Testis (tissue), 3 donors: ENCODE results near the gene TBATA. TPM values are rescaled to one million over a fixed set of nuclear protein-coding genes. Genes with fewer than 3 reads are reported as not detected.

Experiments
- DNase-seq: peaks from one replicate; pipeline ENCODE4 v3.0.0-alpha.2; 2019
- H3K27ac ChIP-seq, 2 donors: fragments of 200-600 bp; sonication (generic); one replicate each; pipeline ENCODE4 v1.5.1; 2019
- H3K27me3 ChIP-seq: fragments of 200-600 bp; sonication (generic); one replicate; pipeline ENCODE4 v1.5.1; 2019
- H3K36me3 ChIP-seq: fragments of 200-600 bp; sonication (generic); one replicate; pipeline ENCODE4 v1.5.1; 2017; ENCODE audit warnings: low read depth; ENCODE audit errors: missing control alignments
- H3K4me1 ChIP-seq: fragments of 200-600 bp; sonication (generic); one replicate; pipeline ENCODE4 v1.5.1; 2019
- H3K4me3 ChIP-seq, 2 donors: fragments of 200-600 bp; sonication (generic); one replicate each; pipeline ENCODE4 v1.5.1; 2017 to 2019
- H3K9me3 ChIP-seq: fragments of 200-600 bp; sonication (generic); one replicate; pipeline ENCODE4 v1.5.1; 2017
- CTCF ChIP-seq, 3 experiments: fragments of 450-650 bp in 2 of 3; fragments of 200-600 bp in 1 of 3; sonication (generic) in 1 of 3; IDR thresholded peaks; one replicate each; pipeline ENCODE4 v1.5.1; 2016 to 2019; ENCODE audit warnings: antibody characterized with exemption in 3 of 3, mild to moderate bottlenecking in 2 of 3, moderate library complexity in 1 of 3
- POLR2A ChIP-seq: fragments of 450-650 bp; IDR thresholded peaks from one replicate; pipeline ENCODE4 v1.6.1; 2017; ENCODE audit warnings: antibody characterized with exemption, mild to moderate bottlenecking, moderate library complexity
- WGBS, 2 donors: methylation state at CpG; one replicate each; pipeline ENCODE4 v1.1.5; 2018; 5-methylcytosine and 5-hydroxymethylcytosine counted together
- intact Hi-C: fragments of 100-400 bp; cut with DNase I; formaldehyde crosslinking; loops from one replicate; pipeline ENCODE4 v1.15.1; 2023; ENCODE audit warnings: low total_unique reads
- polyA plus RNA-seq: library from polyadenylated mRNA; stranded (reverse); fragments of 350-450 nt; fragmentation: Illumina TruSeq; extraction: RNeasy Lipid Tissue Mini Kit (QIAGEN cat#74804); gene quantifications from one replicate; pipeline ENCODE4 v1.2.3, GENCODE V29; 2014; ENCODE audit warnings: low read depth, low replicate concordance; ENCODE audit not compliant: insufficient read depth
- total RNA-seq, 2 donors: library from RNA; depleted of rRNA; stranded (reverse); fragments of >200 nt; gene quantifications; one replicate each; pipeline ENCODE4 v1.2.3, GENCODE V29; 2016

Gene TBATA
- total and polyA plus RNA-seq, 3 donors from 2014 or later: 8.4 to 34.6 (median 19.1) TPM

GRCh38 chr10:70780370-70780760 lies 4.8 kb downstream of the TBATA start:
- no peak overlapping the region for H3K4me3 ChIP-seq
- DNase-seq: no peak
- H3K27me3 ChIP-seq: no peaks in the 10 kb centered on the region
- H3K9me3 ChIP-seq: no peaks in the 10 kb centered on the region
- TF ChIP-seq POLR2A (no peak), CTCF (IDR thresholded peaks at IDR 0.05) (no peak)
- H3K27ac ChIP-seq: no peak overlapping the region
- no peaks in the 10 kb centered on the region for H3K36me3 ChIP-seq
- 95% methylated on average over 9 of the region's 9 CpGs for WGBS, 2 donors
- peaks cover 20% of the 10 kb centered on the region for H3K4me1 ChIP-seq
- intact Hi-C loops: no loop called here

GRCh38 chr10:70779511-70780369 lies 5.4 kb downstream of the TBATA start:
- TF ChIP-seq CTCF (IDR thresholded peaks at IDR 0.05) (no peak), POLR2A (no peak)
- no peaks in the 10 kb centered on the region for H3K36me3 ChIP-seq
- no peak for DNase-seq
- H3K4me1 ChIP-seq: peaks cover 22% of the 10 kb centered on the region
- intact Hi-C loops: no loop called here
- no peak overlapping the region for H3K4me3 ChIP-seq
- H3K27me3 ChIP-seq: no peaks in the 10 kb centered on the region
- no peaks in the 10 kb centered on the region for H3K9me3 ChIP-seq
- 85 to 91% methylated on average over 14 to 16 of the region's 16 CpGs for WGBS, 2 donors
- H3K27ac ChIP-seq: no peak overlapping the region

GRCh38 chr10:70779088-70779487 lies 6.1 kb downstream of the TBATA start:
- Histone ChIP-seq H3K4me3 (no peak overlapping the region), H3K27ac (no peak overlapping the region), H3K27me3 (no peaks in the 10 kb centered on the region), H3K36me3 (no peaks in the 10 kb centered on the region), H3K4me1 (peaks cover 20% of the 10 kb centered on the region), H3K9me3 (no peaks in the 10 kb centered on the region)
- peak; percentile 17 for DNase-seq
- TF ChIP-seq CTCF (IDR thresholded peaks at IDR 0.05) (no peak), POLR2A (no peak)
- intact Hi-C loops: no loop called here
- WGBS, 2 donors: 66 to 68% methylated on average over 2 of the region's 2 CpGs

GRCh38 chr10:70778267-70778924 lies 6.8 kb downstream of the TBATA start:
- 76 to 85% methylated on average over 8 to 9 of the region's 9 CpGs for WGBS, 2 donors
- H3K27ac ChIP-seq: no peak overlapping the region
- H3K27me3 ChIP-seq: no peaks in the 10 kb centered on the region
- no peak overlapping the region for H3K4me3 ChIP-seq
- intact Hi-C loops: no loop called here
- DNase-seq: peak; percentile 12
- peaks cover 19% of the 10 kb centered on the region for H3K4me1 ChIP-seq
- TF ChIP-seq POLR2A (no peak), CTCF (IDR thresholded peaks at IDR 0.05) (no peak)
- H3K9me3 ChIP-seq: no peaks in the 10 kb centered on the region
- no peaks in the 10 kb centered on the region for H3K36me3 ChIP-seq
